Measurements from ENCODE around the gene VHLL.

Gene VHLL

GRCh38 chr1:156289857-156290256 is 9.2 kb downstream of the VHLL start:
- no peak for DNase-seq

- DNase-seq, result no peak
Observed at GRCh38 chr1:156286061-156286460, 13.0 kb downstream of the VHLL start.

- DNase-seq, result no peak
Observed at GRCh38 chr1:156285437-156285836, 13.7 kb downstream of the VHLL start.

- no peak for DNase-seq
Observed at GRCh38 chr1:156284757-156285156, 14.3 kb downstream of the VHLL start.

- no peak for DNase-seq
Observed at GRCh38 chr1:156284112-156284511, 15.0 kb downstream of the VHLL start, which contains the start of gene TMEM79. TMEM79 (plus strand) TSS chr1:156284325; CDS start chr1:156285227, 902 bp downstream.

- DNase-seq, result no peak
Observed at GRCh38 chr1:156283521-156283920, 15.6 kb downstream of the VHLL start.

- peak; percentile 99 for DNase-seq
Observed at GRCh38 chr1:156282479-156283222, 16.5 kb downstream of the VHLL start, which contains the start of gene SMG5. SMG5 (minus strand) TSS chr1:156282825; CDS start chr1:156282680, 145 bp downstream.

GRCh38 chr1:156281693-156282478 is 17.2 kb downstream of the VHLL start:
- peak; percentile 46 for DNase-seq

- DNase-seq, result peak; percentile 68
Observed at GRCh38 chr1:156281281-156281680, 17.8 kb downstream of the VHLL start.

- no peak for DNase-seq
Observed at GRCh38 chr1:156279837-156280236, 19.3 kb downstream of the VHLL start.

- DNase-seq, result no peak
Observed at GRCh38 chr1:156276966-156277381, 22.1 kb downstream of the VHLL start.

GRCh38 chr1:156276532-156276931 is 22.6 kb downstream of the VHLL start:
- no peak for DNase-seq

- no peak for DNase-seq
Observed at GRCh38 chr1:156270314-156270713, 28.8 kb downstream of the VHLL start.

- no peak for DNase-seq
Observed at GRCh38 chr1:156268336-156268735, 30.8 kb downstream of the VHLL start.

GRCh38 chr1:156266051-156266450 is 33.1 kb downstream of the VHLL start:
- no peak for DNase-seq

GRCh38 chr1:156263288-156263655 is 35.8 kb downstream of the VHLL start:
- DNase-seq, result no peak

- DNase-seq, result no peak
Observed at GRCh38 chr1:156262461-156263287, 36.4 kb downstream of the VHLL start.

- no peak for DNase-seq
Observed at GRCh38 chr1:156260896-156261295, 38.2 kb downstream of the VHLL start.

GRCh38 chr1:156259805-156260204 is 39.3 kb downstream of the VHLL start:
- no peak for DNase-seq

- no peak for DNase-seq
Observed at GRCh38 chr1:156258859-156259258, 40.2 kb downstream of the VHLL start.

GRCh38 chr1:156257711-156258110 is 41.4 kb downstream of the VHLL start:
- no peak for DNase-seq

GRCh38 chr1:156253634-156254033 is 45.5 kb downstream of the VHLL start:
- no peak for DNase-seq

- DNase-seq, result no peak
Observed at GRCh38 chr1:156251527-156251926, 47.6 kb downstream of the VHLL start.
